GOT3 (cell line): Measurements from ENCODE around the gene CGB7.

Source experiments
- DNase-seq: peaks from one replicate; lab custom pipeline; 2025; ENCODE audit warnings: mixed read lengths; lab: John Stamatoyannopoulos, UW

CGB7 gene

DNA sequence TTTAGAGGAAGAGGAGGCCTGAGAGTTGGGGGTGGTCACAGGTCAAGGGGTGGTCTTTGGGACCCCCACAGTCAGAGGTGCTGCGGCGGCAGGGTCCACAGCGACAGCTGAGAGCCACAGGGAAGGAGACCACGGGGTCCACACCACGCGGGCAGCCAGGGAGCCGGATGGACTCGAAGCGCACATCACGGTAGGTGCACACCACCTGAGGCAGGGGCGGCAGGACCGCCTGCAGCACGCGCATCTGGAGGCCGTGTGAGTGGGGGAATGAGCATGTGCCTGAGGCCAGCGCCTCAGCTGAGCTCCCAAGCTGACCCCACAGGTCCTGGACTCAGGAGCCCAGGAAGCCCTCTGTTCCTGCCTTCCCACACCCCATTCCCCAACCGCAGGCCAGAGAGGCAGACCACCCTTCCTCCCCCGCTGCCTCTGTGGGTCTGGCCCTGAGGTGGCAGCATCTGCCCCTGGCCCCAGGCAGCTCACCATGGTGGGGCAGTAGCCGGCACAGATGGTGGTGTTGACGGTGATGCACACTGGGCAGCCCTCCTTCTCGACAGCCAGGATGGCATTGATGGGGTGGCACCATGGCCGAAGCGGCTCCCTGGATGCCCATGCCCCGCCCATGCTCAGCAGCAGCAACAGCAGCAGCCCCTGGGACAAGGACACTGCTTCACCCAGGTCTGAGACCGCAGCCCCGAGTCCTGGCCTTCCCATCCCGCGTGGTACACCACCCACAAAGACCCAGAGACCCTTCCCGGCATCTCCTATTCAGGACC lies 41.3 kb downstream of the CGB7 start:
- no peak for DNase-seq

DNA sequence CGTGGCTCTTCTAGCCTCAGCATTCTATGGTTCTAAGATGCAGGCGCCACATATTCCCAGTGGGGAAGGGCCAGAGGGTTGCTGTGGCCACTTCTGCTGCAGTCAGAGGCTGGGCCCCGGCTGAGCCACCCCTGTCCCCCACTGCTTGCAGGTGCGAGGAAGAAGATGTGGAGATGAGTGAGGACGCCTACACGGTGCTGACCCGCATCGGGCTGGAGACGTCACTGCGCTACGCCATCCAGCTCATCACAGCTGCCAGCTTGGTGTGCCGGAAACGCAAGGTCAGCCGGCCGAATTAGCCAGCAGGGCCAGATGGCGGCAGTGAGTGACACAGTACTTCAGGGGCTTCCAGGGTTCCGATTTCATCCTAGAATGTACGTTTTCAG lies 42.7 kb downstream of the CGB7 start:
- no peak for DNase-seq

DNA sequence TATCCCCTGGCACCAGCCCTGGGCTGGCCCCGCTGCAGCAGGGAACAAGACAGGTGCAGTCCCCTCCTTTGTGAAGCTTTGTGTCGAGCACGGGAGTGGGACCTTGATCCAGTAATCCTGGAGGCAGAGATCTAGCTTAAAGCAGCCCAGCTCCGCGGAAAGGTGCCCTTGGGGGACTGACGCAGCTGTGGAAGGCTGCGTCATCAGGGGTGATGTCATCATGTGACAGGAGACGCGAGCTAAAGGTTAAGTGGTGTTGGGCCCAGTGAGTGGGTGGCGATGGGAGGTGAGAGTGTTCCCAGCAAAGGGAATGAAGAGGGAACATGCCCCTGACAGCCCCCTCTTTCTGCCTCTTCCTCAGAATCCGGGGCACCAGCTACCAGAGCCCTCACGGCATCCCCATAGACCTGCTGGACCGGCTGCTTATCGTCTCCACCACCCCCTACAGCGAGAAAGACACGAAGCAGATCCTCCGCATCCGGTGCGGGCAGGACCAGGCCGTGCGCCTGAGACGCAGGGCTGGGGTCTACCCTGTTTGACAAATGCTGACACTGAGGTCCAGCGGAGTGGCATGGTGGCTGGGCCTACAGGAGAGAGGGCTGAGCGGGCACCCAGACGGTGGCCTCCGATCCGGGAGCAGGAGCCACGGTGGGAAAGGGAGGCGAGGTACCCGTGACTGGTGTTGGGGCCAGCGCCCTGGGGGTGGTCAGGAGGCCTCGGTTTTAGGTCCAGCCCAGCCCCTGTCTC lies 43.3 kb downstream of the CGB7 start:
- no peak for DNase-seq

DNA sequence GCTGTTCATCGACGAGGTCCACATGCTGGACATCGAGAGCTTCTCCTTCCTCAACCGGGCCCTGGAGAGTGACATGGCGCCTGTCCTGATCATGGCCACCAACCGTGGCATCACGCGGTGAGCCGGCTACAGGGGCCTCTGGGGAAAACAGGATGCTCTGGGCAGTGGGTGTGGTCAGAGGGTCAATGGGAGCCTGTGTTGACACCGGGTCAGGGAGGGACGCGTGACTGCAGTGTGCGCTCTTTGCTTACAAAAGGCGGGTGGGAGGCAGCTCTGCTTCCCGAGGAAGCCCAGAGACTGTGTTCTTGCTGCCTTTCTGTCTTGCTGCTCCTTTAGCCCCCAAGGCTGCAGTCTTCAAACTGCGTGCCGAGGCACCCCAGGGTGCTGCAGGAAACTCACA lies 46.4 kb downstream of the CGB7 start:
- no peak for DNase-seq

- no peak for DNase-seq
These were observed 47.1 kb downstream of the CGB7 start for GRCh38 chr19:49010453-49010852.

- DNase-seq = no peak
These were observed 47.7 kb downstream of the CGB7 start for GRCh38 chr19:49009828-49010227.

- DNase-seq = no peak
These were observed 50.6 kb downstream of the CGB7 start for GRCh38 chr19:49006905-49007304.

GRCh38 chr19:49004964-49005614 lies 52.5 kb downstream of the CGB7 start:
- DNase-seq = no peak
